Measurements from ENCODE around the gene OR1F1. TPM values are rescaled to one million over a fixed set of nuclear protein-coding genes. Genes with fewer than 3 reads are reported as not detected.

OR1F1 gene
- total RNA-seq, 1 donor from 2014 or later = not detected

- peaks cover 5% of the 10 kb centered on the region for H3F3A ChIP-seq (ENCODE audit: low read depth)
- no peaks in the 10 kb centered on the region for H3K9me3 Mint-ChIP-seq
- H3K79me2 ChIP-seq (ENCODE audit: low read depth) = peaks cover 9% of the 10 kb centered on the region
- H3K27me3 Mint-ChIP-seq (ENCODE audit: insufficient read depth, low read depth) = peaks cover 4% of the 10 kb centered on the region
- H3K4me2 ChIP-seq = no peak overlapping the region
- H4K20me1 ChIP-seq (ENCODE audit: low read depth) = no peaks in the 10 kb centered on the region
- H3K4me1 Mint-ChIP-seq = peaks cover 6% of the 10 kb centered on the region
- H3K27ac ChIP-seq = no peak overlapping the region
- no peak overlapping the region for H3K4me3 Mint-ChIP-seq
- peaks cover 8% of the 10 kb centered on the region for H3K36me3 Mint-ChIP-seq
- no peak overlapping the region for H3K27ac Mint-ChIP-seq
- H3K9me3 ChIP-seq (ENCODE audit: low read depth) = no peaks in the 10 kb centered on the region
- TF ChIP-seq EZH2phosphoT487 (IDR thresholded peaks at IDR 0.05) = no peak
- no peak for TF ChIP-seq CTCF (IDR thresholded peaks at IDR 0.05)
- no peak for TF ChIP-seq EZH2 (IDR thresholded peaks at IDR 0.05)
- no peak overlapping the region for H3K4me3 ChIP-seq
- DNase-seq (ENCODE audit: low spot score) = no peak
- no peaks in the 10 kb centered on the region for H3K36me3 ChIP-seq
- peaks cover 3% of the 10 kb centered on the region for H3K4me1 ChIP-seq
- H3K9ac ChIP-seq = no peak overlapping the region
- no peaks in the 10 kb centered on the region for H3K27me3 ChIP-seq
- H2AFZ ChIP-seq (replicated peaks) = no peak overlapping the region
These were observed 47.2 kb upstream of the OR1F1 start for GRCh38 chr16:3140603-3141427.

GRCh38 chr16:3141781-3142311 is 46.2 kb upstream of the OR1F1 start:
- Histone ChIP-seq H3K9ac (no peak overlapping the region), H3K4me3 (no peak overlapping the region), H3K27me3 (no peaks in the 10 kb centered on the region), H3K9me3 (ENCODE audit: low read depth) (no peaks in the 10 kb centered on the region), H3K4me1 (no peaks in the 10 kb centered on the region), H2AFZ (replicated peaks) (no peak overlapping the region), H3K36me3 (no peaks in the 10 kb centered on the region), H4K20me1 (ENCODE audit: low read depth) (no peaks in the 10 kb centered on the region), H3K79me2 (ENCODE audit: low read depth) (no peaks in the 10 kb centered on the region), H3K27ac (no peak overlapping the region), H3K4me2 (no peak overlapping the region), H3F3A (ENCODE audit: low read depth) (no peaks in the 10 kb centered on the region)
- Mint-ChIP-seq H3K27me3 (ENCODE audit: insufficient read depth, low read depth) (peaks cover 8% of the 10 kb centered on the region), H3K36me3 (peaks cover 8% of the 10 kb centered on the region), H3K27ac (no peak overlapping the region), H3K4me3 (no peak overlapping the region), H3K9me3 (no peaks in the 10 kb centered on the region), H3K4me1 (peaks cover 2% of the 10 kb centered on the region)
- TF ChIP-seq EZH2phosphoT487 (IDR thresholded peaks at IDR 0.05) (no peak), EZH2 (IDR thresholded peaks at IDR 0.05) (no peak), CTCF (IDR thresholded peaks at IDR 0.05) (no peak)
- no peak for DNase-seq (ENCODE audit: low spot score)

- no peak for DNase-seq (ENCODE audit: low spot score)
- peaks cover 8% of the 10 kb centered on the region for H3K27me3 Mint-ChIP-seq (ENCODE audit: insufficient read depth, low read depth)
- H4K20me1 ChIP-seq (ENCODE audit: low read depth) = no peaks in the 10 kb centered on the region
- no peaks in the 10 kb centered on the region for H3K4me1 ChIP-seq
- H3K4me3 Mint-ChIP-seq = no peak overlapping the region
- no peak overlapping the region for H3K27ac ChIP-seq
- H3K79me2 ChIP-seq (ENCODE audit: low read depth) = no peaks in the 10 kb centered on the region
- no peaks in the 10 kb centered on the region for H3F3A ChIP-seq (ENCODE audit: low read depth)
- peaks cover 2% of the 10 kb centered on the region for H3K4me1 Mint-ChIP-seq
- H3K36me3 ChIP-seq = no peaks in the 10 kb centered on the region
- no peak overlapping the region for H3K4me2 ChIP-seq
- H3K27ac Mint-ChIP-seq = no peak overlapping the region
- H3K36me3 Mint-ChIP-seq = peaks cover 8% of the 10 kb centered on the region
- no peak for TF ChIP-seq CTCF (IDR thresholded peaks at IDR 0.05)
- TF ChIP-seq EZH2 (IDR thresholded peaks at IDR 0.05) = no peak
- no peaks in the 10 kb centered on the region for H3K9me3 Mint-ChIP-seq
- H3K27me3 ChIP-seq = peaks cover 3% of the 10 kb centered on the region
- H3K4me3 ChIP-seq = no peak overlapping the region
- H3K9me3 ChIP-seq (ENCODE audit: low read depth) = no peaks in the 10 kb centered on the region
- H3K9ac ChIP-seq = no peak overlapping the region
- H2AFZ ChIP-seq (replicated peaks) = no peak overlapping the region
These were observed 45.7 kb upstream of the OR1F1 start for GRCh38 chr16:3142327-3142726.
